HT-29 (cell line): ENCODE measurements around the gene PTPRE. TPM values are rescaled to one million over a fixed set of nuclear protein-coding genes. Genes with fewer than 3 reads are reported as not detected.
A peak's percentile ranks its signal among the peaks of the same experiment; 100 is the strongest.

Source experiments
- DNase-seq: peaks from one replicate; pipeline ENCODE4 v3.0.0-alpha.2; 2015; ENCODE audit warnings: low spot score
- total RNA-seq: library from RNA; depleted of rRNA; stranded (reverse); fragments of >200 nt; shearing (Covaris generic); gene quantifications from 2 replicates; pipeline ENCODE4 v1.2.3, GENCODE V29; 2014

PTPRE gene
- total RNA-seq, 1 experiment from 2014 or later = 3.4 TPM

DNA sequence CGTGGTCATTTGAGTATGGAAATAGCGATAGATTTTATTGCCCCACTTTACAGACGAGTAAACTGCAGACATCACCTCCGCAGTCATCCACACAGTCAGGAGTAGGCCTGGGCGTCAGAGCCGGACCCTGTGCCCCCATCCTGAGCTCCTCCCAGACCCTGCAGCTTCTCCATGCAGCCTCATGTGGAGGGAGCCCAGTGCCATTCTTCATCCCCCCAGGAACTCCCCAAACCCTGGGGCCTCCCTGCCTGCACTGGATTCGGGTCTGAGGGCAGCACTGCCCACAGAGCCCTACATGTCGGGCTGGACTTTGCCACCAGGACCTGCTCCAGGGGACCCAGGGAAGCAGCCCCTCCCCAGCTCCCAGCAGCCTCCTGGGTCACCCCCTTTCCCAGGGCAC is 118.5 kb downstream of the PTPRE start:
- no peak for DNase-seq

DNA sequence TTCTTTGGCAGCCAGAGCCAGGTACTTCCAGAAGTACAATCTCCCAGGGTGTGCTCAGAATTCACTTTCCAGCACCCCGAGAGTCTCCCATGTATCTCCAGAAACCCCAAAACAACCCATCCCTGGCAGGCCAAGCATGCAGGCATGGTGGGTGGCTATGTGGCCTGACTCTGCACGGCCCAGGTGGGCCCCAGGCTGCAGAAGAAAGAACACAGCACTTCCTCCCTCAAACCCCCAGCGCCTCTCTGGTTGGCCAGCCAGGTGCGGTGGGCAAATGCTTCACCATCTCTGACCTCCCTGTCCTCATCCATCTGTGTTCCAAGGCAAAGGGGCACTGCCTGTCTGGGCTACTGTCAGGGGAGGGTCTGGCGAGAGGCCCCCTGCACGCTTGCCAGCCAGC is 119.0 kb downstream of the PTPRE start:
- DNase-seq = no peak

DNA sequence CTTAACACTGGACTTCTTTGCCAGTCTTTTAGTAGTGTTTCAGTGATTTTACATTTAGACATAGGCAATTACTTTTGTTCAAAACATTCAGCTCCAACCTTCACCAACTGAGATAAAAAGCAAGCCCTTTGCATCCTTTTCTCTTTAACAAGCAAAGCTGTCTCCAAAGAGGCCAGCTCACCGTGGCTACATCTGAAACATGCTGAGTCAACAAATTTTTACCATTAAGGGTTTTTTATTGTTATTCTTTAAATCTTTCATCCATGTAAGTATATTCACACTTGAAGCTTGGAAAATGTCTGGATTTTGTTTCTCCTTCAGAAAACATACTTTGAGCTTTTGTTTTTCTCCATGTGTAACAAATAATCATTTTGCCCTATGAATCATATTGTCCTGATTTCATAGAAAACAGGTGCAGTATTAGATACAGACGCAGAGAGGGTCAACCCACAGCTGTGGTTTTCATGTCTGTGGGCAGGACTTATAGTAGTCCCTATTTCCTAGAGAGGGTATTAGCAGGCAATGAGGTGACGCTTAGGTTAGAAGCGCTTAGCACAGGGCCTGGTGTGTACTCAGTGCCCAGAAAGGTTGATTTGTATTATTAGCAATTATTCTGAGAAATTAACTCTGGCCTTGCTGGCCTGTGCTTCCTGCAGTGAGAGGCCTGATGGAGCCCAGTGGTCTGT is 119.9 kb downstream of the PTPRE start:
- DNase-seq = no peak

DNA sequence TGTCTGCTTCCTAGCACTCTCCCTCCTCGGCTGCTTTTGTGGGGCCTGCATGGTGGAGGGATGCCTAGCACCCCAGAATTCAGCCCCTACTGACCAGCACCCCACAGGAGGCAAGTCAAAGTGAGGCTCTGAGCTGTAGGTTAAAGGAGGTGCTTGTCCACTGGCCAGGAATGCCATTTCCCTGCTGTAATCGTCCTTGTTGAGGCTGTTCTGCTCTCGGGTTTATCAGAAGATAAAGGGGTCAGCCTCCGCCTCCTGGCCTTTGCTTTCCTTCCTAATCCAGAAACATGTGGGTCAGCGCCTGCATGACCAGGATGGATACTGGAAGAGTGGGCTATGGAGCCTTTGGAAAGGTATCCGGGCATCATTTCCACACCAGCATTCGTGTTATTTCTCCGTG is 120.4 kb downstream of the PTPRE start:
- no peak for DNase-seq

DNA sequence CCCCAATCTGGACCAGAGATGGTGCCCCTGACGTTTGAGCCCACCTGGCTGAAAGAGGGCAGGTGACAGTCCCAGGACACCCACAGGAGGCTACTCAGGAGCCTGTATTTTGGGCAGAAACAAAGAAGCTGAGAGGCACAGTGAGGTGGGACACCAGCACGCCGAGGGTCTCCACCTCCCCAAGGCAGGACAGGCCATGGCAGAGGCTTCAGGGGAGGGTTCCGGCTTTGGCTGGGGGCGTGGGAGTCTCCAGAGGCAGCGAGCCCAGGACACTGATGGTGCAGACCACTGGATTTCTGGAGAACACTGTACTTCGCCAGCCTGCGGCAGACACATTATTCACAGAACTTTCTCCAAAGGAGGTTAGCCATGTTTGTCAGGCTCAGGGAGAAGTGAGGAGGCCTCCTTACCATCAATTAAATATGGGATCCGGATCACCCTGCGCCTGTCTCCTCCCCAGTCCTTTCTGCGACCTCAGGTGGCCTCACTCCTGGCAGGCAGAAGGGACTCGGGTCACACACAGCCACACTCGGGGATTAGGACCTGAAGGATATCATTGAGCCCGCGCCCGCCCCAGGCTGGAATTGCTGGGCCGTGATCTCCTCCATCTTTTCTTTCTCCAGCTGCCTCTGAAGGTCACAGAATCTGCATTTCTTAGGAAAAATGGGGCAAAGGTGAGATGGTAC is 121.1 kb downstream of the PTPRE start:
- DNase-seq = no peak

DNA sequence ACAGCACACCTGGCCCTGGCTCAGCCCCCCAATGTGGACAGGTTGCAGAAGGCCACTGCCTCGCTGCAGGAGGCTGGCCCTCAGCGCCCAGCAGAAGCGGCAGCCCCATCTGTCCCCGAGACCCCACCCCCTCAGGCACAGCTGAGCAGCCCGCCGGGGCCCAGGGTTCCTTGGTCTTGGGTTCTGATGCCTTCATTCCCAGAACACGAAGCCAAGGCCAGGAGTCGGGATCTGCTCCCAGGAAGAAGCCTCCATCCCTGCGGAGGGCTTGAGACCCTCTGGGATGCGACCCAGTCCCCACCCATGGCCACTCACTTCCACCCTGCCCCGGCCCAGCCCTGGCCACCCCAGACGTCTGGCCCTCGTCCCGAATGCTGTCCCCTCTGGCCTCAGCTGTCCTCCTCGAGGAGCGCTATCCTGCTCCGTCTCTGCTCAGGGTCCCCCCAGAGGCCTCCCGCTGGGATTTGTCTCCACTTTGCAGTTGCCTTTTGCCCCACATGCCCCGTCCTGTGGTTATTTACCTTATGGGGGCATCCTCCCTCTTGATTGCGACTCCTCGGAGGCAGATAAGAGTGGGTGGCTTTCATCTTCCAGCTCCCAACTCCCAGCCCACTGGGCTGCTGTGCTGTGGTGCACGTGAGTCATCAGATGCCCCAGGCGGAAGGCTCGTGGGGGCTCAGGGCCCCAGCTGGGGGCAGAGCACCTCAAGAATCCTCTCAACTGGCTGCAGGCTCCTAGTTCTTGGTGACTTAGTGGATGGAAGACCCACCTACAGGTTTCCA is 121.8 kb downstream of the PTPRE start:
- DNase-seq = no peak

DNA sequence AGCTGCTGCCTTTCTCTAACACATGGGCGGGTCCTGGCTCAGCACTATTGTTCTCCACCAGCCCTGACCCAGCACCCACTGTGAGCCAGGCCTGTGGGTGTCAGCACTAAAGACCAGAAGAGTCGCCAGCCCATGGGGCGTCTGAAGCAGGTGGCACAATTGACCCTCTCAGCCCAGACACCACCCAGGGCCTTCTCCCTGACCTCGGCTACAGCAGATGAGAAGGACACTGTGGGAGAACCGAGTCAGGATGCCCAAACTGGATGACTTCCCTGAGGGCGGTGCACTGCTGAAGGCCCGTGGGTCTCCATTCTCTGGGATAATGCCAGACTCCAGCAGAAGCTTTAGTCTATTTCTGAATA is 122.4 kb downstream of the PTPRE start:
- no peak for DNase-seq

DNA sequence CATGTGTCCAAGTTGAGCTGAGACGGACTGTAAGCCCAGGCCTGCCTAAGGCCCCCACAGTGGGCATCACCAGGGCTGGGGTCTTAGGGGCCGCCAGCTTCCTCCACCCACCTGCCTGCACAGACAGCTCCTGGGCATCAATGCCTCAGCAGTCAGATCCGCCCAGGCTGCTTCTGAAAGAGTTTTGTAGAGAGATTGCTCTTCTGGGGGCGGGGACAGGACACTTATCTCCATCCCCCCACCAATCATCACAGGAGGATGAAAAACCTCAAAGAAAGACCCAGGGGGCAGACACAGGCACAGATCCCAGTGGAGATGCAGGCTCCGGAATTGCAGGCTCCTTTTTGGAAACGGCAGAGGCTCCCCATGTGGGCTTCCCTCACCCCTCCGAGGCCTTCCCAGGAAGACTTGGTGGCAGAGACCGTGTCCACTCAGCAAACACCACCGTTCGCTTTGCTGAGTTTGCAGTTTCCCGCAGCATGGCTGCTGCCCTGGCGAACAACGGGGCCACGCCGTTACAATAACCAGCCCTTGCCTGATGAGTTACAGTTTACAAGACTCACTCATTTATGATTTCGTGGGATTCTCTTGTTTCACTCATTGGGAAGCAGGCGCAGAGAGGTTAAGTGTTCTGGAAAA is 122.9 kb downstream of the PTPRE start:
- DNase-seq = no peak

DNA sequence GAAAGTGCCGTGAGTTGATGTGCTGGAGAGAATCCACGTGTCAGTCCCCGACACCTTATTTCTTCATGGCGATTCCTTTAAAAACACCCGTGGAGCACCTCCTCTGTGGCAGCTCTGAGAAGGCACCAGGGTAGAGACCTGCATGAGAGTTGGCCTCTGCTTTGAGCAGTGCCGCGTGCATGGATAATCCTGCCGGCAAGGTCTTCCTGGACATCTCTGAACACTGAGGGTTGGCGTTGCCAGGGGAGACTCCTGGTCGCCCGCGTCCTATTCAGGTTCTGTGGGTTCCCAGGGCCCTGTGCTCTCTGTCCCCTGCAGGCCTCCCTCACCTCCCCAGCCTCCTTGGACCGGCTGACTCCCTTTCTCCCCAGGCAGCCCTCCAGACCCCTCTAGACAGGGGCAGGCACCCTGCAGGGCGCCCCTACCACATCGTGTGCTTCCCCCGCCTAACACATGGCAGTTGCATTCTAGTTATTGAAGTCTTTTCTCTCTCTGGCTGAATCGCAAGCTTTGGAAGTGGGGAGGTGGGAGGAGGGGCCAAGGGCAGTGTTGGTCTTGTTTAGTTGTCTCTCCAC is 123.7 kb downstream of the PTPRE start:
- DNase-seq = no peak

DNA sequence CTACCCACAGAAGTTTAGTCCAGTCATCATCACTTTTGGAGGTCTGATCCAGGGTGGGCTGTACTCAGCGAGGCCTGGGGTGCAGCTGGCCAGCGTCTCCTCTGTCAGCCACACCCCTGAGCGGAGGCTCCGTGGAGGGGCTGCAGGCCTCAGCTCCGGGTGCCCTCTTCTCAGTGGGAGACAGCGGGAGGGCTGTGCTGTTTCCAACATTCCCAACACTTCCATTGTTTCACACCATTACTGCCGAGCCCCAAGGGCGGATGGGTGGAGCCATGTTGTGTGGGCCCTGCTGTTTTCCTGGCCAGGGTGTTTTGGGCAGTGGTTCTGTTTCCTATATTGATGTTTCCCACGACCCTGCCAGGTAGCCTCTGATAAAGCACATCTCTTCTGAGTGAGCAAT is 124.3 kb downstream of the PTPRE start:
- no peak for DNase-seq

DNA sequence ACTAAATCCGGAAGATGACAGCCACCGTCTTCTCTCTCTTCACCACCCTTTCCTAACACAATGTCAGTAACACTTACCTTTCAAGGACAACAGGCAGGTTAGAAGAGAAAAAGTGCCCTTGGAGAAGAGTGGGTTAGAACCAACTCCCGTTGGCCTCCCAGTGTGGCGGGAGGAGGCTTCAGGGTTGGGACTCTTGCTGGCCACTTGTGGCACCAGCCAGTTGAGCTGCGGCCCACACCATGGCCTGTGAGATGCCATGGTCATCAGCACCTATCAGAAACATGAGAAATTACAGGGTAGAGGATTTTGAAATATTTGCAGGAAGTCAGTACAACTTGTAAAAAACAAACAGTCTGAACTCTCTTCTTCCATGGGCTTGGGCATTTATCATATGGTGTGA is 125.6 kb downstream of the PTPRE start:
- DNase-seq = no peak

DNA sequence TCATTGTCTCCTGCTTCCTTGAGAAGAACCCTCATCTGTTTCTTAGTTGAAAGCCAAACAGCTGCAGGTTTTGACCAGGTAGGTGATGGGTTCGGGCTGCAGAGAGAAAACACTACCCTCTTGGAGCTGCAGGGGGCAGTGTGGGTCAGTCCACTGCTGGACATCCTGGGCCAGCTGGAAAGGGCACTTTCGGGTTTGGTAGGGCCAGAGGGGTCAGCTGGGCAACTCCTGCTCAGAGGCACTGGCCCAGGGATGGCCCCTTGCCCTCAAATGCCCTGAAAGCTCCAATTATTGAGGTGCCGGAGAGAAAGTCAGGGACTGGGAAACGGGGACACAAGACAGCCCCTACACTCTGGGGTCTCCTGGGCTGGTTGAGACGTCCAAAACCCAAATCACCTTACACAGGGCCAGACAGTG is 128.7 kb downstream of the PTPRE start:
- DNase-seq = peak; percentile 36

DNA sequence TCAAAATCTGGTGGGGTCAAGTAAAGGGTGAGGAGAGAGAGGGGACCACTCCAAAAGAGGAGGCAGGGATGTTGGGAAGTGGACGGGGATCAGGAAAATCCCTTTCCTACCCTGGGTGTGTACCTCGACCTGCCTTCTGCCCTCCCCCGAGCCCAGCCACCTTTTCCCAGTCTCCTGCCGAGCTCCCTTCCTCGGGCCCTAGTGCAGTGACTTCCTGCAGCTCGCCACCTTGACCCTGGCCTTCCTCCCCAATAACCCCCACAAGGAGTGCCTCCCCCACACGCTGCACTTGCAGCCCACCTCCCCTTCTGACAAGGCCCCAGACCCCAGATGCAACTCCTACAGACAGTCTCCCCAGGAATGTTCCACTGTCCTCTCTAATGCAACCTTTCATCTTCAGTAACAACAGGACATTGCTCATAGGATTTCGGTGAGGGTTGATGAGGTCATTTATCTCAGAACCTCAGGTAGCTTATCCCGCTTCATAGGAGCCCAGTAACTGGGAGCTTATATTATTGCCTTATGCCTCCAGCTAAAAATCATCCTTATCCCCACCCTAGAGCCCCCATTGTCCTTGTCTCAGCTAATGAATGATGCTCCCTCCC is 129.2 kb downstream of the PTPRE start:
- DNase-seq = no peak

DNA sequence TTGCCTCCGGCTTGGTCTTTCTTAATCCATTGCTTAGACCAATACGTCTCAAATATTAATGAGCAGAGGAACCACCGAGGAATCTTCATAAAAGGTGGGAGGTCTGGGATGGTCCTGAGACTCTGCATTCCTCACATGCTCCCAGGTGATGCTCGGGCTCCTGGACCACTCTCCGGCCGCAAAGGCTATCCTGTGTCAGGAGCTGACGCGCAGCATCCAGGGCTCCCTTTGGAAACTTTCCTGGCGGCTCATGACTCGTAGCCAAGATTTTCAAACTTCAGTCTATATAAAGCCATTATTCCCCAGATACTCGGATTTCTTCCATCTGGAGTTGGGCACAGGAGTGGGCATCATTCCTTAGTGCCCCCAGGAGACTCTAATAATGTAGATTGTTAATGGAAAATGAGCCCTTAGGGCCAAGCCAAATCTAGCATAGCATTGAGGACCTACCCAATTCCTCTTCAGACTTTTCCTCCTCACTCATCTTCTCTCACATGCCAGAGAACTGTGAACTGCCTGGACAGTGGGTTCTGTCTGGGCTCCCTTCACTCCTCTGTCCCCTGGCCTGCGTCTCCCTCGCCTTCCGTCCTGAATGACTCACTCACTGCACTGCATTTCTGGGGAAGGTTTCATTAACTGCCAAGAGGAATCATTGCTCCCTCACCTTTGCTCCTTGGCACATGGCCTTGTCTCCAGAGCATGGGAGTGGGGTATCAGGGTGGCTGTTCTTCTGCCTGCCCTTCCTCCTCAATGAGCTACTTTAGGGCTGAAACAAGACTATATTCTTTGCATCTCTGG is 130.0 kb downstream of the PTPRE start:
- DNase-seq = peak; percentile 19

DNA sequence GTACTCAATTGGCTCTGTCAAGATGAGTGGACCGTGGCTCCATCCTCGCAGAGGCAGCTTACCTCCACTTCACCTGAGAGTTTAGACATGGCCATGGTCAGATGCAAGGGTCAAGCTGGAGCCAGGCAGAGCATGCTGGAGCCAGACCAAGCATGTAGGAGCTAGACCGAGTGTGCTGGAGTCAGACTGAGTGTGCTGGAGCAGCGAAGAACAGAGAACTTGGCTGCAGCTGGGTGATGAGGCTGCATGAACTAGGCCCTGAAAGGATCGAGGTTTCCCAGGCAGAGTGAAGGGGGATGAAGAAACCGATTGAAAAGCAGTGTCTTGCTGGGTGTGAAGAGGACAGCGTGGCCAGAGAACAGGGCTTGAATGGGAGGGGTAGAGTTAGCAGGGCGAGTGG is 133.2 kb downstream of the PTPRE start:
- DNase-seq = no peak

DNA sequence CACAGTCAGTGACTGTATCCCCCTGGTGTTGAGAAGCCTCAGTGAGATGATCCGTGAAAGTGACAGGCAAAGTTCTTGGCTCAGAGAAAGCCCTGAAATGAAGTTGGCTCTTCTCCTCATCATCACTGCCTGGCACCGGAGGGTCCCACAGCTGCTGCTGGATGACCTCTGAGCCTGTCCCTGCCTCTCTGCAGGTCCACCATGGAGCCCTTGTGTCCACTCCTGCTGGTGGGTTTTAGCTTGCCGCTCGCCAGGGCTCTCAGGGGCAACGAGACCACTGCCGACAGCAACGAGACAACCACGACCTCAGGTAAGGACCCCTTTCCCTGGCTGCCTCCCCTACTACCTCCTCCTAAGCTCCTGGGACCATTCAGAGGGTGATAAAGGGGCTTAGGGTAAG is 133.8 kb downstream of the PTPRE start:
- no peak for DNase-seq

DNA sequence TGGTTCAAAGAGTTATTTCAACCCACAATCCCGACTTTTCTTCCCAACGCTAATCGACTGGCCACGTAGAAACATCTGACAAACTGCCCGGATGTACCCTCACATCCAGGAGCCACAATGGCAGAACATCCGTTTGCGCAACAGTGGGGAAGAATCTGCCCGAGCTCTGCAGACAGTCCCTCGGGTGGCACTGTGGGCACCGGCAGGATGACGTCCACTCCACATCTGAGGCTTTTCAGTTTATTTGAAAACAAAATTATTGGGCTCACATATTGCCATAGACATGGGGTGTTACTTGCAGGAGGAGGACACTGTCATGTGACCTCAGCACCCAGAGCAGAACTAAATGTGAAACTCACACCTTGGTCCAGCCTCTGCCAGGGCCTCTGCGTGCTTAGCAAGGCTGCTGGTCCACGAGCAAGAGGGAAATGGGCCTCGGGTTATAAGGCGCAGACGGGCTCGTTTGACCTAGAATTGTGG is 135.3 kb downstream of the PTPRE start:
- DNase-seq = no peak

DNA sequence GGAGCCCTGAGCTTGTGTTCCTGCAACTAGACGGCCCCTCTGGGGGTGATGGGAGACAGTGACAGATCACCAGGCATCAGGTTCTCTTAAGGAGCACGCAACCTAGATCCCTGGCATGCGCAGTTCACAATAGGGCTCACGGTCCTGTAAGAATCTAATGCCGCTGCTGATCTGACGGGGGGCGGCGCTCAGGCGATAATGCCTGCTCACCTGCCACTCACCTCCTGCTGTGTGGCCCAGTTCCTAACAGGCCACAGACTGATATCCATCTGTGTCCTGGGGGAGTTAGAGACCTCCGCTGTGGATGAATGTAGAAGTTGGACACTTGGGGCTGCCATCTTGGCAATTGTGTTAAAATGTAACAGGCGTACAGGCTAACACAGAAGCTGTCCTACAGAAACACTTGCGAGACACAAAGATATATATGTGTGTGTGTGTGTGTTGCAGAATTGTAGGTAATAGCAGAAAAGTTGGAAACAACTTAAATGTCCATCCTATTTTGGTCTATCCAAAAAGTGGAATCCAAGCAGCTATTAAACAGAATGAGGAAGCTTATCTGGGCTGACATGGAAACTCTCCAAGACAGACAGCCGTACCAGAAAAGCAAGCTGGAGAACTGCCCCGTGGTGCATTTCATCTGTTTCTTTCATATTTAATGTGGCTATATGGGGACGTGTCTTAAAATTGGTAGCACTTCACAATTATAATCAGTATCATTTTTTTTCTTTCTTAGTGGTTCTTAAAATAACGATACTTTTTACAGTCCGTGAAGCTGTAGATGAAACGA is 136.5 kb downstream of the PTPRE start:
- no peak for DNase-seq

DNA sequence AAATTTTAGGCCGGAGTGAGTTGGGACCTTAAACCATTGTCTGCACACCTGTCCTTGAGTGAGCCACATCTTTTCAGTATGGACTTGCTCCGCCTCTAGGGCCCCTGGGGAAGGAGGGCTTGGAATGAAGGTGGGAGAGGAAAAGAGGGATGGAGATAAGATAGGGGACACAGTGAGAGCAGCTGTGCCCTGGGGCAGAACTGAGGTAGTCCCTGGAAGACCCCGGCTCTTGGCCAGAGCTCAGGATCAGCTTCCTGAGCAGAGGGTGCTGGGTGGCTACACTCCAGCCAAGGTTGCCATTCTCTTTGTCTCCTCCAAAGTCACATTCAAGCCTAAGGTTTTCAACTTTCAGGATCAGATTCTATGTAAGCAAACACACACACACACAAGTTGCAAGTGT is 137.3 kb downstream of the PTPRE start:
- DNase-seq = no peak
